ENCODE measurements around the gene ZNF513.

Gene ZNF513

DNA sequence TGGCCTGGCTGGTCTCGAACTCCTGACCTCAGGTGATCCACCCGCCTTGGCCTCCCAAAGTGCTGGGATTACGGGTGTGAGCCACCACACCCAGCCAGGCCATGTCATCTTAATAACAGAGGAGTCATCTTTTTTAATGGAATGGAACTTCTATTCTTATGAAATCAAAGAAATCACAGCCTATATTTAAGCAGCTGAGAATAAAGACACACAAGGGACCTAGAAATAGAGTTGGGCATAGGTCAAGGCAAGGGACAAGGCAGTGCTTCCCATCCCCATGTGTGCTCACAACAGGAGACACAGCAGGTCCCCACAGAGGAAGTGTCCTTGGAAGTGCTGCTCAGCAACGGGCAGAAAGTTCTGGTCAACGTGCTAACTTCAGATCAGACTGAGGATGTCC is 7.0 kb downstream of the ZNF513 start:
- H3K4me3 ChIP-seq (ENCODE audit: low read depth, low read length), result no peak overlapping the region
- TF ChIP-seq POLR2A (IDR thresholded peaks at IDR 0.05; ENCODE audit: extremely low read depth, insufficient read length), result no peak
- TF ChIP-seq, protein P1, sequence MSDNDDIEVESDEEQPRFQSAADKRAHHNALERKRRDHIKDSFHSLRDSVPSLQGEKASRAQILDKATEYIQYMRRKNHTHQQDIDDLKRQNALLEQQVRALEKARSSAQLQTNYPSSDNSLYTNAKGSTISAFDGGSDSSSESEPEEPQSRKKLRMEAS (IDR thresholded peaks at IDR 0.05; ENCODE audit: low read depth, low read length), result no peak
- no peak for TF ChIP-seq MYC (IDR thresholded peaks at IDR 0.05; ENCODE audit: low read depth, low read length)
- TF ChIP-seq, protein P2, sequence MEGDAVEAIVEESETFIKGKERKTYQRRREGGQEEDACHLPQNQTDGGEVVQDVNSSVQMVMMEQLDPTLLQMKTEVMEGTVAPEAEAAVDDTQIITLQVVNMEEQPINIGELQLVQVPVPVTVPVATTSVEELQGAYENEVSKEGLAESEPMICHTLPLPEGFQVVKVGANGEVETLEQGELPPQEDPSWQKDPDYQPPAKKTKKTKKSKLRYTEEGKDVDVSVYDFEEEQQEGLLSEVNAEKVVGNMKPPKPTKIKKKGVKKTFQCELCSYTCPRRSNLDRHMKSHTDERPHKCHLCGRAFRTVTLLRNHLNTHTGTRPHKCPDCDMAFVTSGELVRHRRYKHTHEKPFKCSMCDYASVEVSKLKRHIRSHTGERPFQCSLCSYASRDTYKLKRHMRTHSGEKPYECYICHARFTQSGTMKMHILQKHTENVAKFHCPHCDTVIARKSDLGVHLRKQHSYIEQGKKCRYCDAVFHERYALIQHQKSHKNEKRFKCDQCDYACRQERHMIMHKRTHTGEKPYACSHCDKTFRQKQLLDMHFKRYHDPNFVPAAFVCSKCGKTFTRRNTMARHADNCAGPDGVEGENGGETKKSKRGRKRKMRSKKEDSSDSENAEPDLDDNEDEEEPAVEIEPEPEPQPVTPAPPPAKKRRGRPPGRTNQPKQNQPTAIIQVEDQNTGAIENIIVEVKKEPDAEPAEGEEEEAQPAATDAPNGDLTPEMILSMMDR (IDR thresholded peaks at IDR 0.05; ENCODE audit: low read depth, low read length), result no peak
- DNase-seq (ENCODE audit: low read depth), result no peak

DNA sequence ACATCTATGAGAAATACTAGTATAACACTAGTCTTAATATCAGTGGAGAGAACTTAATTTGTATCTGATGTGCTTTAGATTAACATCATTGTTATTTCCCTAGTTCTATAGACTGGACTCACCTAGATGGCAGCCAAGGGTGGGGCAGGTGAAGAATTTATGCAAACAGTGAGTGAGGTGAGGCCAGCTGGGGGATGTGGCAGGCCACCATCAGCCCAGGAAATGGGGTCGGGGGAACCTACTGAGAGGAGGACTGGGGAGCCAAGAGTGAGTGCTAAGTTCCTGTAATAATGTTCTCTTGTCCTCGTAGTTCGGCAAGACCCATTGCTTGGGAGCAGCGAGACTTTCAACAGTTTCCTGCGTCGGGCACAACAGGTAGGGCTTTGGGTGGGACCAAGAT is 7.6 kb downstream of the ZNF513 start:
- DNase-seq (ENCODE audit: low read depth), result no peak
- TF ChIP-seq POLR2A (IDR thresholded peaks at IDR 0.05; ENCODE audit: extremely low read depth, insufficient read length) (no peak), MYC (IDR thresholded peaks at IDR 0.05; ENCODE audit: low read depth, low read length) (no peak)
- TF ChIP-seq, protein P1 (IDR thresholded peaks at IDR 0.05; ENCODE audit: low read depth, low read length), result no peak
- TF ChIP-seq, protein P2 (IDR thresholded peaks at IDR 0.05; ENCODE audit: low read depth, low read length), result no peak
- no peak overlapping the region for H3K4me3 ChIP-seq (ENCODE audit: low read depth, low read length)

DNA sequence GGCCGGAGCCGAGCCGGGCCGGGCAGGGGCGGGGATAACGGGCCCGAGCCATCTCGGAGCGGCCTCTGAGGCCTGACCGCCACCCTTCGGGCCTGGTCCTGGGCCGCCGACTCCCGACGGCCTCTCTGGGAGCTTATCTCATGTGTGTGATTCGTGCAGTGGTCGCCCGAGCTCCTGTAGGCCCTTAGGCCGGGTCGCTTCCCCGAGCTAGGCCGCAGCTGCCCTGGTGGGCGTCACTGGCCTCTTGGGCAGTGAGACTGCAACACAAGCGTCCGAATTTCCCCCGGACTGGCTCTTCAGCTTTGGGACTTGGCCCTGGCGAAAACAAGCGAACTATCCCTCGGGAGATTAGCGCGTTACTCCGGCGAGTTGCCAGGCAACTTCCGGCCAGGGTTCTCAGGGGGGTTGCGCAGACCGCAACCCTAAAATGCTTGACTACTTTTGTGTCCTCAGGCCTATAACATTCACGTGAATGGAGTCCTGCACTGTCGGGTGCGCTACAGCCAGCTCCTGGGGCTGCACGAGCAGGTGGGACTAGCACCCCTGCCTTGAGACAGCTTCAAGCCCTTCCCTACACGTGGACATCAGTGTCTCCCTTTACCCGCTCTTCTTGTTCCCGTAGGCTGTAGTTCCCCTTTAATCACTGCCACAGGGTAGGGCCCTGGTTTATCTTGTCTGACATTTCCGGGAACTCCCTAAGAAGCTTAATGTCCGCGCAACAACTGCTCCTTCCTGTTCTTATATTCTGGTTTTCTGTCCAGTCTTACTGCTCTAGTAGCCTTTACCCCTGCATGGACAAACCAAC is 9.5 kb downstream of the ZNF513 start:
- TF ChIP-seq MYC (IDR thresholded peaks at IDR 0.05; ENCODE audit: low read depth, low read length) (peak; percentile 92), POLR2A (IDR thresholded peaks at IDR 0.05; ENCODE audit: extremely low read depth, insufficient read length) (no peak)
- TF ChIP-seq, protein P1 (IDR thresholded peaks at IDR 0.05; ENCODE audit: low read depth, low read length), result peak; percentile 95
- peak overlapping the region; percentile 93 for H3K4me3 ChIP-seq (ENCODE audit: low read depth, low read length)
- peak; percentile 95 for DNase-seq (ENCODE audit: low read depth)

DNA sequence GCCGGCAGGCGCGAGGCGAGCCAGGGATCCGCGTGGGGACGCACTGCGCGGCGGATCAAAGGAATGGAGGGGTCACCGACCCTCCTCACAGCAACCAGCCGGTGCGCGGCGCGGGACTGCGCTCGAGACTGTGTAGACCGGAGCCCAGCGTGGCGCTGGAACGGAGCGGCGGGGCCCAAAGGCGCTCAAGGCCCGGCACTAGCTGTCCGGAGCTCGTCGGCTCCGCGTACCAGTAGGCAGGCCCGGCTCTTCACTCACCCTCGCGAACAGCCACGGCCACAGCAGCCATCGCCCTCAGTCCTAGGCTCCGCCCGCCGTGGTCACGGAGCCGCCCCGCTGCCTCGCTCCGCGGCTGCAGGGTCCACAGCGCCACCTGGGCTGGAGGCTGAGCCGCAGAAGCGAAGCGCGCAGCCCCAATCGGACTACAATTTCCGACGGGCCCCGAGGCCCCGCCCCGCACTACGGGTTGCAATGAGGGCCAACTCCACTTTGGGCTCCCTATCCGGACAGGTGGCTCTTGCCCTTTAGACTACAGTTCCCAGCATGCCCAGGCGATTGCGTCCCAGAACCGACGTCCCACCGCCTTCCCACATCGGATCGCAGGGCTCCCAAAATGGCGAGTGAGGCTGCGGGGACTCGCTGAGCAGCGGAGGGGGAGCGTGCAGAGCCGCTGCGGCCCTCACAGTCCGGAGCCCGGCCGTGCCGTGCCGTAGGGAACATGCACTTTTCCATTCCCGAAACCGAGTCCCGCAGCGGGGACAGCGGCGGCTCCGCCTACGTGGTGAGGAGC is 10.3 kb downstream of the ZNF513 start, which contains the start of the genes EIF2B4 and SNX17:
EIF2B4 (minus strand) TSS at position 313 of the 790 bp plus-strand sequence; CDS start at position 289, 24 bp downstream.
SNX17 (plus strand) TSS at position 591 of the 790 bp plus-strand sequence; CDS start at position 719, 128 bp downstream.
- H3K4me3 ChIP-seq (ENCODE audit: low read depth, low read length), result peak within 1 kb of the TSS; percentile 93
- peak; percentile 100 for DNase-seq (ENCODE audit: low read depth)
- TF ChIP-seq, protein P1 (IDR thresholded peaks at IDR 0.05; ENCODE audit: low read depth, low read length), result peak; percentile 89
- peak; percentile 96 for TF ChIP-seq MYC (IDR thresholded peaks at IDR 0.05; ENCODE audit: low read depth, low read length)
- peak; percentile 58 for TF ChIP-seq POLR2A (IDR thresholded peaks at IDR 0.05; ENCODE audit: extremely low read depth, insufficient read length)
- TF ChIP-seq, protein P2 (IDR thresholded peaks at IDR 0.05; ENCODE audit: low read depth, low read length), result peak; percentile 70

DNA sequence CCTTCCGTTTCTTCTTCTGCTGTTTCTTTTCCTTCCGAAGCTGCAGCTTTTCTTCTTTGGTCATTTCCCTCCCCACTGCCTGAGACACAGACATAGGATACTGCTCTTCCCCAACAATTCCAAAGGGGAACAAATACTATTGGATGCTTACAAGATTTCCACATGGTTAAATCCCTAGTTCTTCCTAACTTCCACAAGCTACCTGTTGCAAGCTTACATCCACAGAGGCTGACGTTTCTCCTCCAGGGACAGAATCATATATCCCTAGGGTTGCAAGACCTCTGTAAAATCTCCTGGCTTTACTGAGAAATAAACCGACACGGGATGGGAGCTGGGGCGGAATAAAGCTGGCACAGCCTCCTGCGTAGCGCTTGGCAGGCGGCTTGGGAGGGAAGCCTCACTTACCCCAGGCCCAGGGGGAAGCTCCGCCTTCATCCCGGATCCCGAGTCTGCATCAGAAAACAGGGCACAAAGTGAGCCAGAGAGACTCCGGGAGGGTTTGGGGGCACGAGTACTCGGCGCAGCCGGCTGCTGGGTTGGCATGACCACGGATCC is 11.0 kb downstream of the ZNF513 start:
- TF ChIP-seq, protein P1 (IDR thresholded peaks at IDR 0.05; ENCODE audit: low read depth, low read length), result no peak
- TF ChIP-seq MYC (IDR thresholded peaks at IDR 0.05; ENCODE audit: low read depth, low read length) (no peak), POLR2A (IDR thresholded peaks at IDR 0.05; ENCODE audit: extremely low read depth, insufficient read length) (no peak)
- TF ChIP-seq, protein P2 (IDR thresholded peaks at IDR 0.05; ENCODE audit: low read depth, low read length), result no peak
- peak; percentile 72 for DNase-seq (ENCODE audit: low read depth)
- peak overlapping the region; percentile 78 for H3K4me3 ChIP-seq (ENCODE audit: low read depth, low read length)

Data from NB4 (cell line).